Hepatocyte (in vitro differentiated cells): Measurements from ENCODE around the gene RTP1.

Source experiments
- CTCF ChIP-seq: fragments of 200-600 bp; sonication (generic); IDR thresholded peaks from 2 replicates; pipeline ENCODE4 v1.5.1; 2016; ENCODE audit warnings: antibody characterized with exemption, mild to moderate bottlenecking; ENCODE audit not compliant: poor library complexity
- EZH2 ChIP-seq: fragments of 200-600 bp; sonication (generic); IDR thresholded peaks from 2 replicates; pipeline ENCODE4 v1.6.1; 2016; ENCODE audit warnings: antibody characterized with exemption, mild to moderate bottlenecking, borderline replicate concordance
- EZH2phosphoT487 ChIP-seq: fragments of 200-600 bp; sonication (generic); IDR thresholded peaks from one replicate; pipeline ENCODE4 v1.6.1; 2018; ENCODE audit warnings: antibody characterized with exemption, mild to moderate bottlenecking, low read depth, moderate library complexity; ENCODE audit not compliant: unreplicated experiment, severe bottlenecking

GRCh38 chr3:187211532-187212195 is 14.4 kb downstream of the RTP1 start:
- TF ChIP-seq CTCF (no peak), EZH2phosphoT487 (no peak), EZH2 (no peak)
